ENCODE results near the gene CRB2.

DNA sequence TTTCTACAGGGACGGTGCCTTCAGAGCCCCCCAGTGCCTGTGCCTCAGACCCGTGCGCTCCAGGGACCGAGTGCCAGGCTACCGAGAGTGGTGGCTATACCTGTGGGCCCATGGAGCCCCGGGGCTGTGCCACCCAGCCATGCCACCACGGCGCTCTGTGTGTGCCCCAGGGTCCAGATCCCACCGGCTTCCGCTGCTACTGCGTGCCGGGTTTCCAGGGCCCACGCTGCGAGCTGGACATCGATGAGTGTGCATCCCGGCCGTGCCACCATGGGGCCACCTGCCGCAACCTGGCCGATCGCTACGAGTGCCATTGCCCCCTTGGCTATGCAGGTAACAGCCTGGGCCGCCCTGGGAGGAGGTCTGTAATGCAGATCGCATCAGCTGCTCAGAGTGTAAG, 6.9 kb downstream of the CRB2 start:
- no peak for TF ChIP-seq ARNTL (CRISPR knock-in tag; IDR thresholded peaks at IDR 0.05; ENCODE audit: borderline replicate concordance, low read depth)
- TF ChIP-seq, protein P1, sequence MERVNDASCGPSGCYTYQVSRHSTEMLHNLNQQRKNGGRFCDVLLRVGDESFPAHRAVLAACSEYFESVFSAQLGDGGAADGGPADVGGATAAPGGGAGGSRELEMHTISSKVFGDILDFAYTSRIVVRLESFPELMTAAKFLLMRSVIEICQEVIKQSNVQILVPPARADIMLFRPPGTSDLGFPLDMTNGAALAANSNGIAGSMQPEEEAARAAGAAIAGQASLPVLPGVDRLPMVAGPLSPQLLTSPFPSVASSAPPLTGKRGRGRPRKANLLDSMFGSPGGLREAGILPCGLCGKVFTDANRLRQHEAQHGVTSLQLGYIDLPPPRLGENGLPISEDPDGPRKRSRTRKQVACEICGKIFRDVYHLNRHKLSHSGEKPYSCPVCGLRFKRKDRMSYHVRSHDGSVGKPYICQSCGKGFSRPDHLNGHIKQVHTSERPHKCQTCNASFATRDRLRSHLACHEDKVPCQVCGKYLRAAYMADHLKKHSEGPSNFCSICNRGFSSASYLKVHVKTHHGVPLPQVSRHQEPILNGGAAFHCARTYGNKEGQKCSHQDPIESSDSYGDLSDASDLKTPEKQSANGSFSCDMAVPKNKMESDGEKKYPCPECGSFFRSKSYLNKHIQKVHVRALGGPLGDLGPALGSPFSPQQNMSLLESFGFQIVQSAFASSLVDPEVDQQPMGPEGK (CRISPR knock-in tag; IDR thresholded peaks at IDR 0.05; ENCODE audit: borderline replicate concordance) = no peak
- TF ChIP-seq, protein P2, sequence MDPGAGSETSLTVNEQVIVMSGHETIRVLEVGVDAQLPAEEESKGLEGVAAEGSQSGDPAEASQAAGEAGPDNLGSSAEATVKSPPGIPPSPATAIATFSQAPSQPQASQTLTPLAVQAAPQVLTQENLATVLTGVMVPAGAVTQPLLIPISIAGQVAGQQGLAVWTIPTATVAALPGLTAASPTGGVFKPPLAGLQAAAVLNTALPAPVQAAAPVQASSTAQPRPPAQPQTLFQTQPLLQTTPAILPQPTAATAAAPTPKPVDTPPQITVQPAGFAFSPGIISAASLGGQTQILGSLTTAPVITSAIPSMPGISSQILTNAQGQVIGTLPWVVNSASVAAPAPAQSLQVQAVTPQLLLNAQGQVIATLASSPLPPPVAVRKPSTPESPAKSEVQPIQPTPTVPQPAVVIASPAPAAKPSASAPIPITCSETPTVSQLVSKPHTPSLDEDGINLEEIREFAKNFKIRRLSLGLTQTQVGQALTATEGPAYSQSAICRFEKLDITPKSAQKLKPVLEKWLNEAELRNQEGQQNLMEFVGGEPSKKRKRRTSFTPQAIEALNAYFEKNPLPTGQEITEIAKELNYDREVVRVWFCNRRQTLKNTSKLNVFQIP (CRISPR knock-in tag; IDR thresholded peaks at IDR 0.05; ENCODE audit: borderline replicate concordance, low read depth) = no peak
- no peak for TF ChIP-seq ISL1 (CRISPR knock-in tag; IDR thresholded peaks at IDR 0.05)
- no peak for TF ChIP-seq ZFP30 (CRISPR knock-in tag; IDR thresholded peaks at IDR 0.05)
- TF ChIP-seq OSR1 (CRISPR knock-in tag; IDR thresholded peaks at IDR 0.05) = no peak
- TF ChIP-seq BACH2 (CRISPR knock-in tag; IDR thresholded peaks at IDR 0.05; ENCODE audit: borderline replicate concordance) = no peak
- no peak for TF ChIP-seq ZC3H10 (CRISPR knock-in tag; IDR thresholded peaks at IDR 0.05)
- TF ChIP-seq ZNF8 (CRISPR knock-in tag; IDR thresholded peaks at IDR 0.05) = no peak
- TF ChIP-seq, protein P3, sequence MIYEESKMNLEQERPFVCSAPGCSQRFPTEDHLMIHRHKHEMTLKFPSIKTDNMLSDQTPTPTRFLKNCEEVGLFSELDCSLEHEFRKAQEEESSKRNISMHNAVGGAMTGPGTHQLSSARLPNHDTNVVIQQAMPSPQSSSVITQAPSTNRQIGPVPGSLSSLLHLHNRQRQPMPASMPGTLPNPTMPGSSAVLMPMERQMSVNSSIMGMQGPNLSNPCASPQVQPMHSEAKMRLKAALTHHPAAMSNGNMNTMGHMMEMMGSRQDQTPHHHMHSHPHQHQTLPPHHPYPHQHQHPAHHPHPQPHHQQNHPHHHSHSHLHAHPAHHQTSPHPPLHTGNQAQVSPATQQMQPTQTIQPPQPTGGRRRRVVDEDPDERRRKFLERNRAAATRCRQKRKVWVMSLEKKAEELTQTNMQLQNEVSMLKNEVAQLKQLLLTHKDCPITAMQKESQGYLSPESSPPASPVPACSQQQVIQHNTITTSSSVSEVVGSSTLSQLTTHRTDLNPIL (CRISPR knock-in tag; IDR thresholded peaks at IDR 0.05; ENCODE audit: low read depth) = no peak
- no peak for TF ChIP-seq ESRRG (CRISPR knock-in tag; IDR thresholded peaks at IDR 0.05)
- TF ChIP-seq RARB (CRISPR knock-in tag; IDR thresholded peaks at IDR 0.05) = no peak
- TF ChIP-seq, protein P4, sequence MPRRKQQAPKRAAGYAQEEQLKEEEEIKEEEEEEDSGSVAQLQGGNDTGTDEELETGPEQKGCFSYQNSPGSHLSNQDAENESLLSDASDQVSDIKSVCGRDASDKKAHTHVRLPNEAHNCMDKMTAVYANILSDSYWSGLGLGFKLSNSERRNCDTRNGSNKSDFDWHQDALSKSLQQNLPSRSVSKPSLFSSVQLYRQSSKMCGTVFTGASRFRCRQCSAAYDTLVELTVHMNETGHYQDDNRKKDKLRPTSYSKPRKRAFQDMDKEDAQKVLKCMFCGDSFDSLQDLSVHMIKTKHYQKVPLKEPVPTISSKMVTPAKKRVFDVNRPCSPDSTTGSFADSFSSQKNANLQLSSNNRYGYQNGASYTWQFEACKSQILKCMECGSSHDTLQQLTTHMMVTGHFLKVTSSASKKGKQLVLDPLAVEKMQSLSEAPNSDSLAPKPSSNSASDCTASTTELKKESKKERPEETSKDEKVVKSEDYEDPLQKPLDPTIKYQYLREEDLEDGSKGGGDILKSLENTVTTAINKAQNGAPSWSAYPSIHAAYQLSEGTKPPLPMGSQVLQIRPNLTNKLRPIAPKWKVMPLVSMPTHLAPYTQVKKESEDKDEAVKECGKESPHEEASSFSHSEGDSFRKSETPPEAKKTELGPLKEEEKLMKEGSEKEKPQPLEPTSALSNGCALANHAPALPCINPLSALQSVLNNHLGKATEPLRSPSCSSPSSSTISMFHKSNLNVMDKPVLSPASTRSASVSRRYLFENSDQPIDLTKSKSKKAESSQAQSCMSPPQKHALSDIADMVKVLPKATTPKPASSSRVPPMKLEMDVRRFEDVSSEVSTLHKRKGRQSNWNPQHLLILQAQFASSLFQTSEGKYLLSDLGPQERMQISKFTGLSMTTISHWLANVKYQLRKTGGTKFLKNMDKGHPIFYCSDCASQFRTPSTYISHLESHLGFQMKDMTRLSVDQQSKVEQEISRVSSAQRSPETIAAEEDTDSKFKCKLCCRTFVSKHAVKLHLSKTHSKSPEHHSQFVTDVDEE (CRISPR knock-in tag; IDR thresholded peaks at IDR 0.05) = no peak
- TF ChIP-seq ZNF70 (CRISPR knock-in tag; IDR thresholded peaks at IDR 0.05) = no peak
